A549 treated with AZD9567 at 1 μM for 4 hours (cell line): ENCODE results near the gene SRD5A1. TPM values are rescaled to one million over a fixed set of nuclear protein-coding genes. Genes with fewer than 3 reads are reported as not detected.

Source experiments
- total RNA-seq: library from RNA; stranded (reverse); fragments of 200-300 nt; extraction: Qiagen RNA extraction; gene quantifications from 5 replicates; pipeline ENCODE4 v1.2.3, GENCODE V29; 2022; ENCODE audit not compliant: insufficient read depth

The SRD5A1 gene
- total RNA-seq: 21.8 to 34.3 TPM (median 31.0 TPM) in 5 replicates

GRCh38 chr5:6632888-6633468, at the start of gene SRD5A1, which contains the start of gene NSUN2:
TSS of gene SRD5A1 (plus strand) at chr5:6633440. CDS start at chr5:6633577, 137 bp downstream.
TSS of gene NSUN2 (minus strand) at chr5:6633044. CDS start at chr5:6632979, 65 bp downstream.

GRCh38 chr5:6713274-6714225, 80.3 kb downstream of the SRD5A1 start, which contains the start of gene TENT4A:
TSS of gene TENT4A (plus strand) at chr5:6713432. CDS start at chr5:6713984, 552 bp downstream.

Other genes starting within 250 kb of the SRD5A1 start
- 0.74 to 1.8 TPM (median 1.6 TPM) in 5 replicates for gene UBE2QL1, start 184.6 kb upstream of the SRD5A1 start, total RNA-seq
- gene NSUN2, start 396 bp upstream of the SRD5A1 start, total RNA-seq: 98.1 to 111 TPM (median 99.7 TPM) in 5 replicates
- gene TENT4A, start 80.0 kb downstream of the SRD5A1 start, total RNA-seq: 16.4 to 26.0 TPM (median 22.3 TPM) in 5 replicates